Peyer's patch (tissue), 4 donors: ENCODE data around the gene STK25. TPM values are rescaled to one million over a fixed set of nuclear protein-coding genes. Genes with fewer than 3 reads are reported as not detected.

Experiments used
- DNase-seq, 3 donors: peaks; one replicate each; pipeline ENCODE4 v3.0.0-alpha.2; 2017 to 2019
- H3K27ac ChIP-seq, 4 donors: fragments of 200-600 bp; sonication (generic); one replicate each; pipeline ENCODE4 v1.5.1; 2016 to 2019
- H3K27me3 ChIP-seq, 2 donors: fragments of 200-600 bp; sonication (generic); one replicate each; pipeline ENCODE4 v1.5.1; 2019
- H3K36me3 ChIP-seq, 3 donors: fragments of 200-600 bp; sonication (generic); one replicate each; pipeline ENCODE4 v1.5.1; 2016 to 2019
- H3K4me1 ChIP-seq, 4 donors: fragments of 200-600 bp; sonication (generic); one replicate each; pipeline ENCODE4 v1.5.1; 2016 to 2019
- H3K4me3 ChIP-seq, 4 donors: fragments of 200-600 bp; sonication (generic); 1 replicate in 3 of 4; 2 replicates in 1 of 4; pipeline ENCODE4 v1.5.1; 2016 to 2019; ENCODE audit warnings: mild to moderate bottlenecking in 1 of 4
- H3K9me3 ChIP-seq, 4 donors: fragments of 200-600 bp; sonication (generic); one replicate each; pipeline ENCODE4 v1.5.1; 2016 to 2019; ENCODE audit warnings: mild to moderate bottlenecking in 1 of 4
- POLR2A ChIP-seq, 2 donors: fragments of 450-650 bp; IDR thresholded peaks; one replicate each; pipeline ENCODE4 v1.5.1; 2017; ENCODE audit warnings: antibody characterized with exemption in 2 of 2, mild to moderate bottlenecking in 2 of 2, moderate library complexity in 2 of 2
- total RNA-seq, 4 donors: library from RNA; depleted of rRNA; stranded (reverse); fragments of >200 nt; gene quantifications; one replicate each; pipeline ENCODE4 v1.1.0, GENCODE V29; 2016
- TF ChIP-seq, protein P1 (sequence below), 6 experiments: fragments of 450-650 bp in 4 of 6; fragments of 200-600 bp in 2 of 6; sonication (generic) in 1 of 6; IDR thresholded peaks; one replicate each; pipeline ENCODE4 v1.5.1; 2017 to 2019; ENCODE audit warnings: antibody characterized with exemption in 6 of 6, mild to moderate bottlenecking in 3 of 6, moderate library complexity in 1 of 6

The STK25 gene
- total RNA-seq: 100 to 1,000 TPM; 149 to 356 (median 275) TPM

DNA sequence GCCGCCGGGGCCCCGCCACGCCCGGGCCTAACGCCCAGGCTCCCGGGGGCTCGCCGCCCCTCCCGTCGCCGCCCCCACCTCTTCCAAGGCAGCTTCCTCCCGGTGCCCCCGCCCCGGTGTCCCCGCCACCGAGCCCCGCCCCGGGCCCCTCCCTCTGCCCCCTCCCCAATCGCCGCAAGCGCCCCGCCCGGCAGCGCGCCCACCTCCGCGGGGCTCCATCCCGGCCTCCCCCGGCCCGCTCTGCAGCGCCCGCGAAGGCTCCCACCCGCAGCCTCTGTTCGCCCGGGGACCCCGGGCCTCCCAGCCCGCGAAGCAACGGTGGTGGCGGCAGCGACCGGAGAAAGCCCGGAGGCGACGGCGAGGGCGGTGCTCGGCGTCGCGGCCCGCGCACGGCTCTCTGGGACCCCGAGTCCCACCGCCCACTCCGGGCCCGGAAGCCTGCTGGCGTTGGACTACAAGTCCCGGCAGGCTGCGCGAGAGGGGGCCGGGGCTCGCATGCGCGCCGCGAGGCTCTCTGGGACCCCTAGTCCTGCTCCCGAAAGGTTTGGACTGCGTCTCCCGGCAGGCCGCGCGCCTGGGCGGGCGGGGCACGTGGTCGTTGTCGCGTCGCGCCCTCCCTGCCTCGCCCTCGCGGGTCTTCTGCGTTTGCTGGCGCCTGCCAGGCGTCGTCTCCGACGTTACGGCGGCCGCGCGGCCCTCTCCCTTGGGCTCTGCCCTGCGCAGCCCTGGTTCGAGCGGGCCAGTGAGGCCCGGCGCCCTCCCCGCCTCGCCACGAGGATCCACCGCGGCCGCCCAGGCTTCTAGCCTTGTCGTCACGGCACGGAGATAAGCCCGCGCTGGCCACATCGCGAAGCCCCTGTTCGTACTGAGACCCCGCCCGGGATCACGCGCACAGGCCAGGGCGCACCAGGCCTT, at the start of gene STK25:
Gene STK25 (minus strand): TSS at position 345 of the 915 bp plus-strand sequence. CDS start 549 bp downstream, outside the sequence.
- peak; percentile 96 to 99 (median 98) for DNase-seq
- H3K4me3 ChIP-seq: peak within 1 kb of the TSS; percentile 87 to 99 (median 93)
- H3K27me3 ChIP-seq: no peaks in the 10 kb centered on the region
- no peaks in the 10 kb centered on the region for H3K36me3 ChIP-seq
- no peaks in the 10 kb centered on the region for H3K9me3 ChIP-seq
- peaks cover 0 to 30% (median 9%) of the 10 kb centered on the region in 4 donors for H3K4me1 ChIP-seq
- H3K27ac ChIP-seq: peak within 1 kb of the TSS; percentile 82 to 87 (median 86)
- TF ChIP-seq, protein P1, sequence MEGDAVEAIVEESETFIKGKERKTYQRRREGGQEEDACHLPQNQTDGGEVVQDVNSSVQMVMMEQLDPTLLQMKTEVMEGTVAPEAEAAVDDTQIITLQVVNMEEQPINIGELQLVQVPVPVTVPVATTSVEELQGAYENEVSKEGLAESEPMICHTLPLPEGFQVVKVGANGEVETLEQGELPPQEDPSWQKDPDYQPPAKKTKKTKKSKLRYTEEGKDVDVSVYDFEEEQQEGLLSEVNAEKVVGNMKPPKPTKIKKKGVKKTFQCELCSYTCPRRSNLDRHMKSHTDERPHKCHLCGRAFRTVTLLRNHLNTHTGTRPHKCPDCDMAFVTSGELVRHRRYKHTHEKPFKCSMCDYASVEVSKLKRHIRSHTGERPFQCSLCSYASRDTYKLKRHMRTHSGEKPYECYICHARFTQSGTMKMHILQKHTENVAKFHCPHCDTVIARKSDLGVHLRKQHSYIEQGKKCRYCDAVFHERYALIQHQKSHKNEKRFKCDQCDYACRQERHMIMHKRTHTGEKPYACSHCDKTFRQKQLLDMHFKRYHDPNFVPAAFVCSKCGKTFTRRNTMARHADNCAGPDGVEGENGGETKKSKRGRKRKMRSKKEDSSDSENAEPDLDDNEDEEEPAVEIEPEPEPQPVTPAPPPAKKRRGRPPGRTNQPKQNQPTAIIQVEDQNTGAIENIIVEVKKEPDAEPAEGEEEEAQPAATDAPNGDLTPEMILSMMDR (IDR thresholded peaks at IDR 0.05): no peak
- TF ChIP-seq POLR2A (IDR thresholded peaks at IDR 0.05): peak; percentile 38 to 51

DNA sequence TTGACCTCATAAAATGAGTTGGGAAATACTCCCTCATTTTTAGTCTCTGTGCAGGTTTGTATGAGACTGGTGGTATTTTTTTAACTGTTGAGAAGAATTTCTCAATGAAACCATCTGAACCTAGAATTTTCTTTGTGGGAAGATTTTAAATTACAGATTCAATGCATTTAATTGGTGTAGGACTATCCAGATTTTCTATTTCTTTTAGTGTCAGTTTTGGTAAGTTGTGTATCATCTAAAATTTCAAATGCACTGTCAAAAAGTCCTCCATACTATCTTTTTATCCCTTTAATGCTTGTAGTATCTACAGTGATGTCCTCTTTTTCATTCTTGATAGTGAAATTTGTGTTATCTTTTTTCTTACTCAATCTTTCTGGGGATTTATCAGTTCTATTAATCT, 48.4 kb upstream of the STK25 start:
- Histone ChIP-seq H3K9me3 (no peaks in the 10 kb centered on the region), H3K4me1 (peaks cover 0 to 25% (median 7%) of the 10 kb centered on the region in 4 donors), H3K4me3 (no peak overlapping the region), H3K27me3 (no peaks in the 10 kb centered on the region), H3K36me3 (no peaks in the 10 kb centered on the region), H3K27ac (no peak overlapping the region)
- DNase-seq: no peak
- TF ChIP-seq POLR2A (IDR thresholded peaks at IDR 0.05): no peak
- TF ChIP-seq, protein P1 (IDR thresholded peaks at IDR 0.05): no peak

DNA sequence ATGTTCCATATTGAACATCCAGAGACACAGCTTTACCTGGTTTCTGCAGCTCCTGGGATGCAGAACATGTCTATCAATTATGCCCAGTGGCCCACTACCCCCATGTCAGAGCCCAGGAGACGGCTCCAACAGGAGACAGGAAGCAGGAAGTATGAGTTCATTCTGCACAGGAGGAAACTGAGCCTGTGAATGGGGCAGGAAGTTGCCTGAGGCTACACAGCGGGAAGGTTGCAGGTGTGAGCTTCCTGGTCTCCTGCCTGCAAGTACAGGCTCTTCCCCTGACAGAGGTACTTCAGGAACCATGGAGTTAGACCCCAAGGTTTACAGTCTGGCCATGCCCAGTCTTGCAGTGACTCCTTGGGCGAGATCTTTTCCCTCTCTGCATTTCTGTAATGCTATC, 47.3 kb upstream of the STK25 start:
- TF ChIP-seq POLR2A (IDR thresholded peaks at IDR 0.05): no peak
- H3K36me3 ChIP-seq: no peaks in the 10 kb centered on the region
- peaks cover 0 to 25% (median 7%) of the 10 kb centered on the region in 4 donors for H3K4me1 ChIP-seq
- DNase-seq: no peak
- no peak overlapping the region for H3K27ac ChIP-seq
- H3K27me3 ChIP-seq: no peaks in the 10 kb centered on the region
- no peak overlapping the region for H3K4me3 ChIP-seq
- H3K9me3 ChIP-seq: no peaks in the 10 kb centered on the region

DNA sequence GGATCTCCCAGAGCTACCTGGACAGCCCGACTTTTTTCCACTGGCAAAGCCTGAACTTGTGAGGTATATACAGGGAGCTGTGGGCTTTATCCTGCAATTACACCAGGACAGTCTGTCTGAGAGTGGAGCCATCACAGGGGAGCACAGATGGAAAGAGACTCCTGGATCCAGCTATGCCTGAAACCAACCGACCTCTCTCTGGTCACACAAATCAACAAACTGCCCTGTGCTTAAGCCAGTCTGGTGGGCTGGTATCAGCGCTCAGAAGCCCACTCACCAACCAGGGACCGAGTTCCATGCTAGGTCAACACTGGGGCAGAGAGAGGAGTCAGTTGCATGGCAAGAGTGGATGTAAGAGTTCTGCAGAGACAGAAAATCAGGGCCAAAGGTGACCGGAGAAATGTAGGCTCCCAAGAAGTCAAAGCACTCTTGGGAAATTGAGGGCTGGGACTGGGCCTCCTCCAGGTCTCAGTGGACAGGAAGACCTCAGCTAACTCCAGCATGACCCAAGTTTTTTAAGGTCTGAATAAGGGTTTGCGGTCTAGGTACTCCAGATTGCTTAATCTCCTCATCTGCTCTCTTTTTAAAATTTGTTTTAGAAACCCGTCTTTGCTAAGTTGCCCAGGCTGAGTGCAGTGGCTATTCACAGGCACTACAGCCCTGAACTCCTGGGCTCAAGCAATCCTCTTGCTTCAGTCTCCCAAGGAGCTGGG, 46.4 kb upstream of the STK25 start:
- Histone ChIP-seq H3K36me3 (no peaks in the 10 kb centered on the region), H3K9me3 (no peaks in the 10 kb centered on the region), H3K4me3 (no peak overlapping the region), H3K27me3 (no peaks in the 10 kb centered on the region), H3K4me1 (peaks cover 0 to 20% (median 6%) of the 10 kb centered on the region in 4 donors), H3K27ac (no peak overlapping the region)
- DNase-seq: no peak
- TF ChIP-seq POLR2A (IDR thresholded peaks at IDR 0.05): no peak
- TF ChIP-seq, protein P1 (IDR thresholded peaks at IDR 0.05): no peak

DNA sequence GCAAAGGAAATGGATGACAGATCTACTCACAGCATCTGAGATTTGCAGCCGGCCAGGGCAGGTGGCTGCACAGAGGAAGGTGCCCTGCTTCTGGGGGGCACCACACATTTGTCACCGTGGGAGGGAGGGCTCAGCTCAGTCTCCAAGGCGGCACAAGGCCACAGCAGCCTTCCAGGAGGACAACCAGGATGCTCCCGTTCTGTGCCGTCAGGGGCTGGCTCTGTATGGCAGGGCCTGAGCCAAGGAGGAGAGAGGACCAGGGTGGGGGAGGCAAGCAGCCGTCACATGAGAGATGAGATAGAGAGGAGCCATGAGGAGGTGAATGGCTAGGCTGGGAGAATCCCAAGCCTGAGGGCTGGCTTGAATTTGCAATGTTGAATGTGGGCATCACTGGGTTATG, 45.6 kb upstream of the STK25 start:
- no peak overlapping the region for H3K27ac ChIP-seq
- H3K9me3 ChIP-seq: no peaks in the 10 kb centered on the region
- no peaks in the 10 kb centered on the region for H3K36me3 ChIP-seq
- TF ChIP-seq, protein P1 (IDR thresholded peaks at IDR 0.05): no peak
- TF ChIP-seq POLR2A (IDR thresholded peaks at IDR 0.05): no peak
- peaks cover 0 to 15% (median 2%) of the 10 kb centered on the region in 4 donors for H3K4me1 ChIP-seq
- DNase-seq: no peak
- H3K4me3 ChIP-seq: no peak overlapping the region
- H3K27me3 ChIP-seq: no peaks in the 10 kb centered on the region

DNA sequence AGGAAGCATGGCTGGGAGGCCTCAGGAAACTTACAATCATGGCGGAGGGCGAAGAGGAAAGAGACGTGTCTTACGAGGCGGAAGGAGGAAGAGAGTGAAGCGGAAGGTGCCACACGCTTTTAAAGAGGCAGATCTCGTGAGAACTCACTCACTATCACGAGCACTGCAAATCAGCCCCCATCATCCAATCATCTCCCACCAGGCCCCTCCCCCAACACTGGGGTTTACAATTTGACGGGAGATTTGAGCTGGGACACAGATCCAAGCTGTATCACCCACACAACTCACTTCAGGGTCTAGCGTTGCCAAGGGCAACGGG, 45.1 kb upstream of the STK25 start:
- Histone ChIP-seq H3K4me3 (no peak overlapping the region), H3K36me3 (no peaks in the 10 kb centered on the region), H3K9me3 (no peaks in the 10 kb centered on the region), H3K27me3 (no peaks in the 10 kb centered on the region), H3K27ac (no peak overlapping the region), H3K4me1 (peaks cover 0 to 13% (median 0%) of the 10 kb centered on the region in 4 donors)
- no peak for DNase-seq
- TF ChIP-seq, protein P1 (IDR thresholded peaks at IDR 0.05): no peak
- TF ChIP-seq POLR2A (IDR thresholded peaks at IDR 0.05): no peak
